Measurements from ENCODE around the gene GABRR3. TPM values are rescaled to one million over a fixed set of nuclear protein-coding genes. Genes with fewer than 3 reads are reported as not detected.

Gene GABRR3
- total and polyA plus RNA-seq, 2 donors, result 0.02 to 0.05 TPM

DNA sequence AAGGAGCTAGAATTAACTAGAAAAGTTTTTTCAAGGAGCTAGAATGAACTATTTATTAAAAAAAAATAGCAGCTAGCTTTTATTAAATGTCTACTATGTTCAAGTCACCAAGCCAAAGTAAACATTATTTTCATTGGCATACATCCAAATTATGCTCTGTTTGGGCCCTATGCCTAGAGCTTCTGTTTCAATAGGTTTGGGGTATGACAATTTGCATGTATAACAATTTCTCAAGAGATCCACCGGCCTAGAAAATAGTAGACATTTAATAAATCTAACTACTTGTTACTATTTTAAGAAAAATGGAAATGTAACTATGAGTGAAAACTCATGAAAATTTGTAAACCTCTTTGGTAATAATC, 8.0 kb downstream of the GABRR3 start:
- H3K27ac ChIP-seq (ENCODE audit: low read depth in 1 of 2, low read length in 1 of 2), result no peak overlapping the region
- 93% methylated on average over 1 of the region's 1 CpG for WGBS
- H3K36me3 ChIP-seq (ENCODE audit: control insufficient read depth in 2 of 2, insufficient read depth in 2 of 2, low read length in 1 of 2), result no peaks in the 10 kb centered on the region
- H3K4me1 ChIP-seq (ENCODE audit: control insufficient read depth in 2 of 2, insufficient read depth in 2 of 2, low read length in 2 of 2), result peaks cover 0 to 8% of the 10 kb centered on the region in 2 donors
- H3K9me3 ChIP-seq (ENCODE audit: control insufficient read depth in 2 of 2, insufficient read depth in 1 of 2, low read length in 1 of 2), result no peaks in the 10 kb centered on the region
- no peaks in the 10 kb centered on the region for H3K27me3 ChIP-seq (ENCODE audit: control insufficient read depth in 2 of 2, insufficient read depth in 1 of 2, low read length in 1 of 2)
- H3K4me3 ChIP-seq (ENCODE audit: low read length in 2 of 2), result no peak overlapping the region
- DNase-seq (ENCODE audit: low read depth in 6 of 9, low spot score in 9 of 9), result no peak

DNA sequence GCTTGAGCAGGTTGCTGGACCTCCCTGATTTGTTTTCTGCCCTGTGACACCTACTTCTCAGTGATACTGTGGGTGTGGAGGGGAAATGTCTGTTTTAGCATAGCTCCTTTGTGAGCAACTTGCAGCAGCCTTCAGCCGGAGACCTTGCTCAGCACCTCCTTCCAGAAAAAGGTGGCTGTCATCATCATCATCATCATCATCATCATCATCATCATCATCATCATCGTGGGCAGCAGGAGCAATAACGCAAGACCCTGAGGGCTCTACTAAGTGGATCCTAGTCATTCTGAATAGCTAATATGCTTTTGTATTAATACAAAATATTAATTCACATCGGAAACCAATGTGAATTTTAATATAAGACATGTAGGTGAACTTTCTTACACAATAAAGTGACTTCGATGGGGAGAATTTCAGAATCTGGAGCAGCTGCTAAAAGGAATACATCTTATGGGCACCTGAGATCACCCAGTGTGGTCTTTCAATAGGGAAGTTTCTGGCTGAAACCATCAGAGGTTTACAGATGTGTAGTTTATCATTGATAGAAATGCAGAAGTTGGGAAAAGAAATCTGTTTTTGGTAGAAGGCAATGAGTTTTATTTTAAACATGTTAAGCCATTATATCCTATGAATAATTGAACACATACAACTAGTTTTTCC, 8.6 kb downstream of the GABRR3 start:
- Histone ChIP-seq H3K4me1 (ENCODE audit: control insufficient read depth in 2 of 2, insufficient read depth in 2 of 2, low read length in 2 of 2) (peaks cover 0 to 8% of the 10 kb centered on the region in 2 donors), H3K27ac (ENCODE audit: low read depth in 1 of 2, low read length in 1 of 2) (no peak overlapping the region), H3K9me3 (ENCODE audit: control insufficient read depth in 2 of 2, insufficient read depth in 1 of 2, low read length in 1 of 2) (no peaks in the 10 kb centered on the region), H3K27me3 (ENCODE audit: control insufficient read depth in 2 of 2, insufficient read depth in 1 of 2, low read length in 1 of 2) (no peaks in the 10 kb centered on the region), H3K36me3 (ENCODE audit: control insufficient read depth in 2 of 2, insufficient read depth in 2 of 2, low read length in 1 of 2) (no peaks in the 10 kb centered on the region), H3K4me3 (ENCODE audit: low read length in 2 of 2) (no peak overlapping the region)
- DNase-seq (ENCODE audit: low read depth in 6 of 9, low spot score in 9 of 9), result no peak
- WGBS, result 89% methylated on average over 5 of the region's 5 CpGs

DNA sequence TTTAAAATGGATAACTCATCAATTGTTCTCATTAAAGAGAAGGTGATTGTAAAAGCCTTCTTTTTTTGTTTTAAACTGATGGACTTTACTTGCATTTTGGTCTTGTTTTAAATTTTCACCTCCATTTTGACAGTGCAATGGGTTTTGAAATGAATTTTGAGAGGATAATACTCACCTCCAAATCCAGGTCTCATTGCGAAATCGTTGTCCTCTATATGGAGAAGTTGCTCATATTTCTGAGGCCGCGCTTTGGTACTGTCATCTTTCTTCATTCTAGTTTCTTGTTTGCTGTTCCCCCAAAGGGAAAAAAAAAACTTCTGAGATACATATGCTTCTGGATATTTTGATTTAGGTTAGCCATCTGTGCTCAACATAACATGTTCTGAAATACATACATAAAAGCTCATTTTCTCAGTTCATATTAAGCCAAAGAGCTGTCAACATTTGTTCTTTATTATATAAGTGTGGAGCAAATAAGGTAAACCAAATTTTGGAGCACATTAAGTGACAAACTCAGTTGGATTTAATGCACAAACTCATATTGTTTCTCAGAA, 9.6 kb downstream of the GABRR3 start:
- no peak for DNase-seq (ENCODE audit: low read depth in 6 of 9, low spot score in 9 of 9)
- WGBS, result 96% methylated on average over 4 of the region's 4 CpGs
- peaks cover 0 to 8% of the 10 kb centered on the region in 2 donors for H3K4me1 ChIP-seq (ENCODE audit: control insufficient read depth in 2 of 2, insufficient read depth in 2 of 2, low read length in 2 of 2)
- no peak overlapping the region for H3K27ac ChIP-seq (ENCODE audit: low read depth in 1 of 2, low read length in 1 of 2)
- no peaks in the 10 kb centered on the region for H3K9me3 ChIP-seq (ENCODE audit: control insufficient read depth in 2 of 2, insufficient read depth in 1 of 2, low read length in 1 of 2)
- no peak overlapping the region for H3K4me3 ChIP-seq (ENCODE audit: low read length in 2 of 2)
- no peaks in the 10 kb centered on the region for H3K36me3 ChIP-seq (ENCODE audit: control insufficient read depth in 2 of 2, insufficient read depth in 2 of 2, low read length in 1 of 2)
- no peaks in the 10 kb centered on the region for H3K27me3 ChIP-seq (ENCODE audit: control insufficient read depth in 2 of 2, insufficient read depth in 1 of 2, low read length in 1 of 2)

DNA sequence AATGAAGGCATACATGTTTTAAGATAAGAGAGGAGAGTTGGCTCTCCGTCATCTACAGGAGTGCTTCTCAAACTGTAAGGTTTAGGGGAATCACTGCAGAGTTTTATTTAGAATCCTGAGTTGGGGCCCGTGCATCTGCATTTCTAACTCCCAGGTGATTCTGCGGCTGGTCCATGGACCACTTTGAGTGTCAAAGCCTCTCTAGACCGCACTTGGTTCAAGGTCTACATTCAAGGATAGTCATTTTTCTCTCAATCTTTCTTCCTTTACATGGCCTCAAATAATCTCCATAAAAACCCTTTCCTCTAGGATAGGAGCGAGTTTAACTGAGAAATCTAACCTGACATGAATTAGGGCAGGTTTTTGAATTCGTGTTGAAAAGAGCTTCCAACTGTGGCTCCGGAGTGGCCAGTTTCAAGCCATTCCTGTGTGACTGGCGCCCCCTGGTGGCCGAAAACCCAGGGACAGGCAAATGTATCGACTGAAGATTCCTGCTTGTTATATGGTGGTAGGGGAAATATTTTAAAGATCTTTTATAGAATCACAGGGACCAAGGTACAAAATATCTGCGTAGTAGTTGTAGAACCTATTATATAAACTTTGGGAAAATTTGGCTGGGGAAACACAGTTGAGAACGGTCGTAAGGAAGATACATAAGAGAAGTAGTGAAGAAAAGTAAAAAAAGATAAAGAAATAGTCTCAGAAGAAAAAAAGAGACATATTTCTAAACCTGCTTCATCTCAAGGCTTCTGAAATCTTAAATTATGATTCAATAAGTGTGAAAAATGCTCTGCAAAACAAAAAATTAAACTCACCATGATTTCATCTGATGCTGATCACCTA, 11.9 kb downstream of the GABRR3 start:
- no peak overlapping the region for H3K4me3 ChIP-seq (ENCODE audit: low read length in 2 of 2)
- H3K27ac ChIP-seq (ENCODE audit: low read depth in 1 of 2, low read length in 1 of 2), result no peak overlapping the region
- H3K9me3 ChIP-seq (ENCODE audit: control insufficient read depth in 2 of 2, insufficient read depth in 1 of 2, low read length in 1 of 2), result no peaks in the 10 kb centered on the region
- H3K4me1 ChIP-seq (ENCODE audit: control insufficient read depth in 2 of 2, insufficient read depth in 2 of 2, low read length in 2 of 2), result no peaks in the 10 kb centered on the region
- no peaks in the 10 kb centered on the region for H3K27me3 ChIP-seq (ENCODE audit: control insufficient read depth in 2 of 2, insufficient read depth in 1 of 2, low read length in 1 of 2)
- DNase-seq (ENCODE audit: low read depth in 6 of 9, low spot score in 9 of 9), result peak; percentile 43 to 84 (median 62)
- H3K36me3 ChIP-seq (ENCODE audit: control insufficient read depth in 2 of 2, insufficient read depth in 2 of 2, low read length in 1 of 2), result no peaks in the 10 kb centered on the region
- WGBS, result 38% methylated on average over 13 of the region's 13 CpGs

DNA sequence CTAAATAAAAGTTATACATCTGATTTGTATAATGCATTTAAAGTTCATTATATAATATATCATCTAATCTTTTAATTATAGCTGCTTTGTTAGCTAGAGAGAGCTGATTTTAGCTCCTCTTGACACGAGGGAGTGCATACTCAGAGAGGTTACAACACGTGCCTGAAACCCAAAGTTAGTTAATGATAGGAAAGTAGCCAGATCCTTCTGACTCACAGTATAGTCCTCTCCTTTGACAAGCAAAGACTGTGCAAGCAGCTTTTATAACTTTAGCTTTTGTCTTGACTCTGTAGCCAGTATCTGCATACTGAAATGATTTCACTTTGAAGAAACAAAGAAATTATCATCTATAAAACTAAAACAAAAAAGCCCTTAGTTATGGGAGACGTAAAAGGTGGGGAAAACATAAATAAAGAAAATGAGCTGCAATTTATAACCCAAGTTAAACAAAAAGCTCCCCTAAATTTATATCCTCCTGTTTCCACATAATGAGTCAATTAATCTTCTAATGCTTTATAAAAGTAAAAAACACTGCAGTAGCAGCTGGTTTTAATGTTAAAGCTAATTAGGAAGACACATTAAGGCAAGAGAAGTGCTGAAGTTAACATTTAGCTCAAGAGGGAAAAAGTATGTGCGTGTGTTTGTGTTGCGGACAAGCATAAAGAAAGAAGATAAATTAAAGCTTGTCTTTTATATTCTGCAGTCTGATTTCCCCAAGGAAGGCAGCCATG, 13.1 kb downstream of the GABRR3 start:
- no peak for DNase-seq (ENCODE audit: low read depth in 6 of 9, low spot score in 9 of 9)
- H3K27ac ChIP-seq (ENCODE audit: low read depth in 1 of 2, low read length in 1 of 2), result no peak overlapping the region
- 94% methylated on average over 5 of the region's 5 CpGs for WGBS

DNA sequence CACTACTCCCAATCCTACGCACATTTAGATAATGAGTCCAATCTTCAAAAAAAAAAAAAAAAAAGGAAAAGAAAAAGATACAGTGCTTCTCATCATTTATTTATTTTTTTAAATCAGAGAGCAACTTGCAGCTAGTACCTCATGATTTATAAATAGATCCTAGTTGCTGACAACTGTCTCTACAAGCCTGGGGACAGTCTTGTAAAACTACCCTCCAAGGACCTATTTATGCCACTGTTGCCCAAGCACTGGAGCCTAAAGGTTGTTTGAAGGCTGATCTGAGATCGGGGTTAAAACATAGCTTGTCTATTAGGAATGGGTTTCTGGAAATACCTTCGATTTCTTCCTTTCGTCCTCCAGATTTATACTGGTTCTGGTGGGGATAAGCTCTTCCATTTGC, 14.7 kb downstream of the GABRR3 start:
- DNase-seq (ENCODE audit: low read depth in 6 of 9, low spot score in 9 of 9), result no peak
- H3K36me3 ChIP-seq (ENCODE audit: control insufficient read depth in 2 of 2, insufficient read depth in 2 of 2, low read length in 1 of 2), result no peaks in the 10 kb centered on the region
- H3K4me1 ChIP-seq (ENCODE audit: control insufficient read depth in 2 of 2, insufficient read depth in 2 of 2, low read length in 2 of 2), result no peaks in the 10 kb centered on the region
- H3K27ac ChIP-seq (ENCODE audit: low read depth in 1 of 2, low read length in 1 of 2), result no peak overlapping the region
- H3K4me3 ChIP-seq (ENCODE audit: low read length in 2 of 2), result no peak overlapping the region
- 98% methylated on average over 4 of the region's 4 CpGs for WGBS
- no peaks in the 10 kb centered on the region for H3K9me3 ChIP-seq (ENCODE audit: control insufficient read depth in 2 of 2, insufficient read depth in 1 of 2, low read length in 1 of 2)
- H3K27me3 ChIP-seq (ENCODE audit: control insufficient read depth in 2 of 2, insufficient read depth in 1 of 2, low read length in 1 of 2), result no peaks in the 10 kb centered on the region

More for the DNA sequence above, 13.1 kb downstream of the GABRR3 start:
- no peaks in the 10 kb centered on the region for H3K9me3 ChIP-seq (ENCODE audit: control insufficient read depth in 2 of 2, insufficient read depth in 1 of 2, low read length in 1 of 2)
- H3K36me3 ChIP-seq (ENCODE audit: control insufficient read depth in 2 of 2, insufficient read depth in 2 of 2, low read length in 1 of 2), result no peaks in the 10 kb centered on the region
- no peaks in the 10 kb centered on the region for H3K27me3 ChIP-seq (ENCODE audit: control insufficient read depth in 2 of 2, insufficient read depth in 1 of 2, low read length in 1 of 2)
- no peak overlapping the region for H3K4me3 ChIP-seq (ENCODE audit: low read length in 2 of 2)
- no peaks in the 10 kb centered on the region for H3K4me1 ChIP-seq (ENCODE audit: control insufficient read depth in 2 of 2, insufficient read depth in 2 of 2, low read length in 2 of 2)

DNA sequence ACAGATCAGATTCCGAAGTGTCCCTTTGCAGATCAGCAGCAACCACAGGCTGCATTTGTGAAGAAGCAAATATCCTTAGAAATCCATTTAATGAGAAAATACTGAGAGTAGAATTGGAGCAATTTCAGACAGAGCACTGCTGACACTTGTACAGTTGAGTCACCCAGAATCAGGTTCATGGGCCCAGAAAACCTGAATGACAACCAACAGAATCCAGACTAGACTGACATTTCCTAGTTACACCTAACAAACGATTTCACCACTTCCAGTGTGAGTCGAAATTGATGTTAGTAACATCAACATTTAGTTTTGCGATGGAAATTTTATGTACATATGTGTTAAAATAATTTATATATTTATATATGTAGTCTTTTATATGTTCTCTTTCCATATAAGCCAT, 16.8 kb downstream of the GABRR3 start:
- no peak overlapping the region for H3K27ac ChIP-seq (ENCODE audit: low read depth in 1 of 2, low read length in 1 of 2)

DNA sequence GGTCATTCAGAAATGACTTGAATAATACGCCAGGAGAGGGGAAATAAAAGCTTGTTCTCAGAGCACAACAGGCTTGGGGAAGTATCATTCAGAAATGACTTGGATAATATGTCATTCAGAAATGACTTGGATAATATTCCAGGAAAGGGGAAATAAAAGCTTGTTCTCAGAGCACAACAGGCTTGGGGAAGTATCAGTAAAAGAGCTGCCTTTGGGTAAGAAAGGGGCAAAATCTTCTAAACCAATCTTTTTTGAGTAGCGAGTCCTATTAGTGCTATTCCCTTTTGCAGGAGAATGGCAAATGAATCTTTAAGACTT, 20.9 kb downstream of the GABRR3 start:
- WGBS, result 94% methylated on average over 2 of the region's 2 CpGs
- Histone ChIP-seq H3K36me3 (ENCODE audit: control insufficient read depth in 2 of 2, insufficient read depth in 2 of 2, low read length in 1 of 2) (no peaks in the 10 kb centered on the region), H3K4me1 (ENCODE audit: control insufficient read depth in 2 of 2, insufficient read depth in 2 of 2, low read length in 2 of 2) (no peaks in the 10 kb centered on the region), H3K27ac (ENCODE audit: low read depth in 1 of 2, low read length in 1 of 2) (no peak overlapping the region), H3K27me3 (ENCODE audit: control insufficient read depth in 2 of 2, insufficient read depth in 1 of 2, low read length in 1 of 2) (no peaks in the 10 kb centered on the region), H3K4me3 (ENCODE audit: low read length in 2 of 2) (no peak overlapping the region), H3K9me3 (ENCODE audit: control insufficient read depth in 2 of 2, insufficient read depth in 1 of 2, low read length in 1 of 2) (no peaks in the 10 kb centered on the region)
- DNase-seq (ENCODE audit: low read depth in 6 of 9, low spot score in 9 of 9), result no peak

More for the DNA sequence above, 16.8 kb downstream of the GABRR3 start:
- Histone ChIP-seq H3K4me1 (ENCODE audit: control insufficient read depth in 2 of 2, insufficient read depth in 2 of 2, low read length in 2 of 2) (no peaks in the 10 kb centered on the region), H3K9me3 (ENCODE audit: control insufficient read depth in 2 of 2, insufficient read depth in 1 of 2, low read length in 1 of 2) (no peaks in the 10 kb centered on the region), H3K36me3 (ENCODE audit: control insufficient read depth in 2 of 2, insufficient read depth in 2 of 2, low read length in 1 of 2) (no peaks in the 10 kb centered on the region), H3K4me3 (ENCODE audit: low read length in 2 of 2) (no peak overlapping the region), H3K27me3 (ENCODE audit: control insufficient read depth in 2 of 2, insufficient read depth in 1 of 2, low read length in 1 of 2) (no peaks in the 10 kb centered on the region)
- no peak for DNase-seq (ENCODE audit: low read depth in 6 of 9, low spot score in 9 of 9)
- 97% methylated on average over 4 of the region's 4 CpGs for WGBS
